GM23248 (cell line): Measurements from ENCODE around the gene CACUL1. TPM values are rescaled to one million over a fixed set of nuclear protein-coding genes. Genes with fewer than 3 reads are reported as not detected.
"Not testable (repeated sequence)": the region's sequence is repeated elsewhere in the genome, so short reads cannot be mapped to it uniquely, and the experiment has no call there.

Experiments
- DNase-seq: peaks from one replicate; pipeline ENCODE4 v3.0.0-alpha.2; 2015
- H2AFZ ChIP-seq: fragments of 200-600 bp; sonication (generic); 2 replicates; pipeline ENCODE4 v1.6.1; 2016; ENCODE audit warnings: antibody characterized with exemption
- H3F3A ChIP-seq: fragments of 200-600 bp; sonication (generic); 2 replicates; pipeline ENCODE4 v1.6.1; 2016; ENCODE audit warnings: mild to moderate bottlenecking, antibody characterized with exemption, mixed run types; ENCODE audit not compliant: insufficient read depth
- H3K27ac ChIP-seq: fragments of 200-600 bp; sonication (generic); 2 replicates; pipeline ENCODE4 v1.5.1; 2016; ENCODE audit warnings: mild to moderate bottlenecking
- H3K27me3 ChIP-seq: fragments of 200-600 bp; sonication (generic); replicated peaks from 2 replicates; pipeline ENCODE4 v1.6.1; 2016; ENCODE audit warnings: mild to moderate bottlenecking; ENCODE audit not compliant: insufficient read depth
- H3K36me3 ChIP-seq: fragments of 200-600 bp; sonication (generic); 2 replicates; pipeline ENCODE4 v1.6.1; 2016; ENCODE audit warnings: low read depth, mild to moderate bottlenecking
- H3K4me1 ChIP-seq: fragments of 200-600 bp; sonication (generic); 2 replicates; pipeline ENCODE4 v1.6.1; 2016; ENCODE audit warnings: mild to moderate bottlenecking; ENCODE audit not compliant: insufficient read depth
- H3K4me2 ChIP-seq: fragments of 200-600 bp; sonication (generic); one replicate; pipeline ENCODE4 v1.6.1; 2016; ENCODE audit warnings: mild to moderate bottlenecking; ENCODE audit not compliant: unreplicated experiment
- H3K4me3 ChIP-seq: fragments of 200-600 bp; sonication (generic); 2 replicates; pipeline ENCODE4 v1.5.1; 2016; ENCODE audit warnings: mild to moderate bottlenecking
- H3K79me2 ChIP-seq: fragments of 200-600 bp; sonication (generic); 2 replicates; pipeline ENCODE4 v1.6.1; 2016; ENCODE audit warnings: mild to moderate bottlenecking; ENCODE audit not compliant: insufficient read depth
- H3K9ac ChIP-seq: fragments of 200-600 bp; sonication (generic); 2 replicates; pipeline ENCODE4 v1.6.1; 2016; ENCODE audit warnings: mild to moderate bottlenecking
- H3K9me2 ChIP-seq: fragments of 200-600 bp; sonication (generic); 2 replicates; pipeline ENCODE4 v1.6.1; 2016; ENCODE audit warnings: mixed run types, mild to moderate bottlenecking, moderate library complexity; ENCODE audit not compliant: insufficient read depth
- H3K9me3 ChIP-seq: fragments of 200-600 bp; sonication (generic); one replicate; pipeline ENCODE4 v1.6.1; 2017; ENCODE audit warnings: low read depth
- H4K20me1 ChIP-seq: fragments of 200-600 bp; sonication (generic); 2 replicates; pipeline ENCODE4 v1.6.0; 2016; ENCODE audit not compliant: insufficient read depth
- EZH2 ChIP-seq: fragments of 200-600 bp; sonication (generic); IDR thresholded peaks from 2 replicates; pipeline ENCODE4 v1.6.1; 2018; ENCODE audit warnings: antibody characterized with exemption, mild to moderate bottlenecking; ENCODE audit not compliant: insufficient read depth, poor library complexity, severe bottlenecking
- EZH2phosphoT487 ChIP-seq: fragments of 200-600 bp; sonication (generic); IDR thresholded peaks from 2 replicates; pipeline ENCODE4 v1.6.1; 2018; ENCODE audit warnings: antibody characterized with exemption, moderate library complexity, mild to moderate bottlenecking, low read depth; ENCODE audit not compliant: insufficient read depth
- WGBS, 2 experiments: methylation state at CpG; one replicate each; pipeline ENCODE4 v1.1.6; 2015 to 2017; ENCODE audit warnings: low lambda C conversion rate in 2 of 2, low coverage in 1 of 2; ENCODE audit errors: missing lambda C conversion rate in 2 of 2; 5-methylcytosine and 5-hydroxymethylcytosine counted together
- in situ Hi-C: fragments of 300-500 bp; cut with MboI; formaldehyde crosslinking; loops from 2 replicates; pipeline ENCODE4 v1.15.0; 2020
- polyA plus RNA-seq: library from polyadenylated mRNA; unstranded; fragments of >200 nt; fragmentation: Nextera tagmentation; extraction: Ambion mirVana; gene quantifications from 2 replicates; pipeline ENCODE4 v1.2.1, GENCODE V29; 2016
- total RNA-seq: library from RNA; depleted of rRNA; stranded (reverse); fragments of >200 nt; shearing (Covaris generic); gene quantifications from 2 replicates; pipeline ENCODE4 v1.2.3, GENCODE V29; 2014

Gene CACUL1
- total and polyA plus RNA-seq, 2 experiments from 2014 or later, result 14.8 to 27.1 TPM

GRCh38 chr10:118664321-118664720 is 90.4 kb downstream of the CACUL1 start:
- no peaks in the 10 kb centered on the region for H3K36me3 ChIP-seq
- H3K9ac ChIP-seq, result no peak overlapping the region
- H3K4me2 ChIP-seq, result no peak overlapping the region
- peaks cover 3% of the 10 kb centered on the region; the same call in 1 of the 2 replicates for H3K4me1 ChIP-seq
- TF ChIP-seq EZH2, result no peak
- no peak for TF ChIP-seq EZH2phosphoT487
- no peaks in the 10 kb centered on the region for H4K20me1 ChIP-seq
- no peaks in the 10 kb centered on the region for H3K9me3 ChIP-seq
- in situ Hi-C loops, result no loop called here
- no peaks in the 10 kb centered on the region for H3F3A ChIP-seq
- H2AFZ ChIP-seq, result no peak overlapping the region
- H3K27ac ChIP-seq, result no peak overlapping the region
- no peaks in the 10 kb centered on the region for H3K9me2 ChIP-seq
- 50 to 71% methylated on average over 6 of the region's 6 CpGs for WGBS, 2 experiments
- no peak overlapping the region for H3K4me3 ChIP-seq
- peaks cover 28% of the 10 kb centered on the region; the same call in 1 of the 2 replicates for H3K27me3 ChIP-seq
- no peaks in the 10 kb centered on the region for H3K79me2 ChIP-seq
- no peak for DNase-seq

- no peak overlapping the region for H2AFZ ChIP-seq
- no peak overlapping the region for H3K27ac ChIP-seq
- H3K9me3 ChIP-seq, result no peaks in the 10 kb centered on the region
- H3K27me3 ChIP-seq, result peaks cover 28% of the 10 kb centered on the region; the same call in 1 of the 2 replicates
- H3F3A ChIP-seq, result no peaks in the 10 kb centered on the region
- no peak overlapping the region for H3K9ac ChIP-seq
- no peaks in the 10 kb centered on the region for H3K9me2 ChIP-seq
- no peaks in the 10 kb centered on the region for H4K20me1 ChIP-seq
- WGBS, 2 experiments, result 61 to 64% methylated on average over 3 of the region's 3 CpGs
- in situ Hi-C loops, result no loop called here
- H3K4me2 ChIP-seq, result no peak overlapping the region
- no peaks in the 10 kb centered on the region for H3K4me1 ChIP-seq
- TF ChIP-seq EZH2 (no peak), EZH2phosphoT487 (no peak)
- H3K79me2 ChIP-seq, result no peaks in the 10 kb centered on the region
- no peak for DNase-seq
- no peak overlapping the region for H3K4me3 ChIP-seq
- no peaks in the 10 kb centered on the region for H3K36me3 ChIP-seq
Measured at GRCh38 chr10:118663176-118663575, 91.6 kb downstream of the CACUL1 start.

- Histone ChIP-seq H3K9me2 (no peaks in the 10 kb centered on the region), H3K27ac (no peak overlapping the region), H3F3A (no peaks in the 10 kb centered on the region), H4K20me1 (no peaks in the 10 kb centered on the region), H3K4me3 (no peak overlapping the region), H3K4me2 (no peak overlapping the region), H2AFZ (no peak overlapping the region), H3K9me3 (no peaks in the 10 kb centered on the region), H3K36me3 (no peaks in the 10 kb centered on the region), H3K27me3 (peaks cover 28% of the 10 kb centered on the region; the same call in 1 of the 2 replicates), H3K9ac (no peak overlapping the region), H3K79me2 (no peaks in the 10 kb centered on the region), H3K4me1 (no peaks in the 10 kb centered on the region)
- no peak for DNase-seq
- TF ChIP-seq EZH2, result no peak
- no peak for TF ChIP-seq EZH2phosphoT487
- 50 to 59% methylated on average over 4 of the region's 4 CpGs for WGBS, 2 experiments
- in situ Hi-C loops, result no loop called here
Measured at GRCh38 chr10:118662228-118663035, 92.3 kb downstream of the CACUL1 start.

GRCh38 chr10:118658762-118659161 is 96.0 kb downstream of the CACUL1 start:
- peaks cover 15% of the 10 kb centered on the region; the same call in 1 of the 2 replicates for H3K27me3 ChIP-seq
- H3K4me3 ChIP-seq, result no peak overlapping the region
- in situ Hi-C loops, result no loop called here
- H3F3A ChIP-seq, result no peaks in the 10 kb centered on the region
- H3K4me1 ChIP-seq, result no peaks in the 10 kb centered on the region
- no peaks in the 10 kb centered on the region for H3K36me3 ChIP-seq
- no peak overlapping the region for H3K4me2 ChIP-seq
- DNase-seq, result no peak
- no peaks in the 10 kb centered on the region for H3K9me2 ChIP-seq
- H4K20me1 ChIP-seq, result no peaks in the 10 kb centered on the region
- H3K9ac ChIP-seq, result no peak overlapping the region
- H3K9me3 ChIP-seq, result no peaks in the 10 kb centered on the region
- TF ChIP-seq EZH2, result no peak
- TF ChIP-seq EZH2phosphoT487, result no peak
- 10 to 18% methylated on average over 3 of the region's 3 CpGs for WGBS, 2 experiments
- H3K79me2 ChIP-seq, result no peaks in the 10 kb centered on the region
- no peak overlapping the region for H2AFZ ChIP-seq
- H3K27ac ChIP-seq, result no peak overlapping the region

GRCh38 chr10:118658168-118658567 is 96.6 kb downstream of the CACUL1 start:
- H3K4me2 ChIP-seq, H3K27ac ChIP-seq, H3K9ac ChIP-seq, in situ Hi-C loops, H2AFZ ChIP-seq, H3K4me1 ChIP-seq, DNase-seq, H3F3A ChIP-seq, H3K36me3 ChIP-seq, H4K20me1 ChIP-seq, H3K4me3 ChIP-seq, H3K9me3 ChIP-seq, H3K9me2 ChIP-seq, H3K79me2 ChIP-seq: not testable (repeated sequence)
- peaks cover 13% of the 10 kb centered on the region; the same call in 1 of the 2 replicates for H3K27me3 ChIP-seq
- 30 to 58% methylated on average over 1 of the region's 1 CpG for WGBS, 2 experiments

GRCh38 chr10:118645294-118645693 is 109.5 kb downstream of the CACUL1 start:
- H3K27me3 ChIP-seq, H3K9me3 ChIP-seq, H3K9ac ChIP-seq, H3K27ac ChIP-seq, H3F3A ChIP-seq, H3K4me1 ChIP-seq, H4K20me1 ChIP-seq, H3K36me3 ChIP-seq, H3K9me2 ChIP-seq, H3K79me2 ChIP-seq, in situ Hi-C loops, H3K4me2 ChIP-seq, H3K4me3 ChIP-seq, H2AFZ ChIP-seq, DNase-seq: not testable (repeated sequence)
- WGBS, 2 experiments, result 43 to 75% methylated on average over 1 of the region's 1 CpG
